ENCODE data around the gene MYO5B. TPM values are rescaled to one million over a fixed set of nuclear protein-coding genes. Genes with fewer than 3 reads are reported as not detected.

The MYO5B gene
- total and polyA plus RNA-seq, 4 donors = 5.4 to 23.4 (median 11.4) TPM

GRCh38 chr18:49854681-49855080 lies 340.3 kb downstream of the MYO5B start:
- no peak overlapping the region for H3K4me3 ChIP-seq (ENCODE audit: low read depth in 1 of 3, low read length in 3 of 3)
- DNase-seq (ENCODE audit: low spot score) = no peak
- TF ChIP-seq FOXA1 (IDR thresholded peaks at IDR 0.05) (no peak), JUND (IDR thresholded peaks at IDR 0.05) (no peak), ATF3 (IDR thresholded peaks at IDR 0.05) (no peak), HNF4A (conservative IDR thresholded peaks at IDR 0.05) (no peak), FOXA2 (IDR thresholded peaks at IDR 0.05) (no peak), TAF1 (conservative IDR thresholded peaks at IDR 0.05) (no peak)
- H3K36me3 ChIP-seq (ENCODE audit: control insufficient read depth in 4 of 4, insufficient read depth in 3 of 4, low read depth in 1 of 4, low read length in 3 of 4) = no peaks in the 10 kb centered on the region
- no peak overlapping the region for H3K9ac ChIP-seq (ENCODE audit: low read depth in 1 of 2, low read length in 2 of 2)
- no peaks in the 10 kb centered on the region for H3K9me3 ChIP-seq (ENCODE audit: control insufficient read depth in 4 of 4, low read length in 3 of 4)
- 95% methylated on average over 3 of the region's 3 CpGs for WGBS
- peaks cover 0 to 21% (median 13%) of the 10 kb centered on the region in 4 donors for H3K4me1 ChIP-seq (ENCODE audit: control insufficient read depth in 4 of 4, insufficient read depth in 4 of 4, low read length in 3 of 4)
- H3K27ac ChIP-seq (ENCODE audit: low read depth in 1 of 2, low read length in 2 of 2) = no peak overlapping the region
- H3K27me3 ChIP-seq (ENCODE audit: control insufficient read depth in 4 of 4, insufficient read depth in 4 of 4, low read length in 3 of 4) = no peaks in the 10 kb centered on the region

DNA sequence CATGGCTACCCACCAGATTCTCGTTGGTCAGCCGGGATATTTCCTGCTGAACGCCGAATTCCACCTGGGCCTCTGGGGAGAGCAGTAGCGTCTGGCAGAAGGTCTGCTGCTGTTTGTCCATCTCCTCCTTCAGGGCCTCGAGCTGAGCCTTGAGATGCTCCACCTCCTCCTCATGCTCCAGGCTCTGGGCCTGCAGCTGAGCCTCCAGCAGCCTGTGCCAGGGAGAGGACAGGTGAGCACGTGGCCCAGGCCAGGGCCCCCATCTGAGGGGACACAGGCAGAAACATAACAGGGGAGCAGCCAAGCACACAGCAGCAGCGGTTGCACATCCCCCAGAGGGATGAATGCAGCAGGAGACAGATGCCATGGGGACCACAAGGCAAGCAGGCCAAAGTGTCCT lies 341.5 kb downstream of the MYO5B start:
- Histone ChIP-seq H3K4me1 (ENCODE audit: control insufficient read depth in 4 of 4, insufficient read depth in 4 of 4, low read length in 3 of 4) (peaks cover 0 to 9% (median 5%) of the 10 kb centered on the region in 4 donors), H3K4me3 (ENCODE audit: low read depth in 1 of 3, low read length in 3 of 3) (no peak overlapping the region), H3K27me3 (ENCODE audit: control insufficient read depth in 4 of 4, insufficient read depth in 4 of 4, low read length in 3 of 4) (no peaks in the 10 kb centered on the region), H3K36me3 (ENCODE audit: control insufficient read depth in 4 of 4, insufficient read depth in 3 of 4, low read depth in 1 of 4, low read length in 3 of 4) (no peaks in the 10 kb centered on the region), H3K9ac (ENCODE audit: low read depth in 1 of 2, low read length in 2 of 2) (no peak overlapping the region), H3K9me3 (ENCODE audit: control insufficient read depth in 4 of 4, low read length in 3 of 4) (no peaks in the 10 kb centered on the region), H3K27ac (ENCODE audit: low read depth in 1 of 2, low read length in 2 of 2) (no peak overlapping the region)
- 95% methylated on average over 8 of the region's 8 CpGs for WGBS
- no peak for TF ChIP-seq ATF3 (IDR thresholded peaks at IDR 0.05)
- TF ChIP-seq, protein P1, sequence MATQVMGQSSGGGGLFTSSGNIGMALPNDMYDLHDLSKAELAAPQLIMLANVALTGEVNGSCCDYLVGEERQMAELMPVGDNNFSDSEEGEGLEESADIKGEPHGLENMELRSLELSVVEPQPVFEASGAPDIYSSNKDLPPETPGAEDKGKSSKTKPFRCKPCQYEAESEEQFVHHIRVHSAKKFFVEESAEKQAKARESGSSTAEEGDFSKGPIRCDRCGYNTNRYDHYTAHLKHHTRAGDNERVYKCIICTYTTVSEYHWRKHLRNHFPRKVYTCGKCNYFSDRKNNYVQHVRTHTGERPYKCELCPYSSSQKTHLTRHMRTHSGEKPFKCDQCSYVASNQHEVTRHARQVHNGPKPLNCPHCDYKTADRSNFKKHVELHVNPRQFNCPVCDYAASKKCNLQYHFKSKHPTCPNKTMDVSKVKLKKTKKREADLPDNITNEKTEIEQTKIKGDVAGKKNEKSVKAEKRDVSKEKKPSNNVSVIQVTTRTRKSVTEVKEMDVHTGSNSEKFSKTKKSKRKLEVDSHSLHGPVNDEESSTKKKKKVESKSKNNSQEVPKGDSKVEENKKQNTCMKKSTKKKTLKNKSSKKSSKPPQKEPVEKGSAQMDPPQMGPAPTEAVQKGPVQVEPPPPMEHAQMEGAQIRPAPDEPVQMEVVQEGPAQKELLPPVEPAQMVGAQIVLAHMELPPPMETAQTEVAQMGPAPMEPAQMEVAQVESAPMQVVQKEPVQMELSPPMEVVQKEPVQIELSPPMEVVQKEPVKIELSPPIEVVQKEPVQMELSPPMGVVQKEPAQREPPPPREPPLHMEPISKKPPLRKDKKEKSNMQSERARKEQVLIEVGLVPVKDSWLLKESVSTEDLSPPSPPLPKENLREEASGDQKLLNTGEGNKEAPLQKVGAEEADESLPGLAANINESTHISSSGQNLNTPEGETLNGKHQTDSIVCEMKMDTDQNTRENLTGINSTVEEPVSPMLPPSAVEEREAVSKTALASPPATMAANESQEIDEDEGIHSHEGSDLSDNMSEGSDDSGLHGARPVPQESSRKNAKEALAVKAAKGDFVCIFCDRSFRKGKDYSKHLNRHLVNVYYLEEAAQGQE (IDR thresholded peaks at IDR 0.05) = no peak
- TF ChIP-seq CTCF (IDR thresholded peaks at IDR 0.05; ENCODE audit: low read depth, low read length, missing input control) = no peak
- no peak for TF ChIP-seq JUND (IDR thresholded peaks at IDR 0.05)
- TF ChIP-seq HNF4G (IDR thresholded peaks at IDR 0.05) = no peak
- TF ChIP-seq ZBTB33 (IDR thresholded peaks at IDR 0.05) = no peak
- no peak for TF ChIP-seq NR2F2 (IDR thresholded peaks at IDR 0.05)
- no peak for TF ChIP-seq RAD21 (IDR thresholded peaks at IDR 0.05)
- no peak for DNase-seq (ENCODE audit: low spot score)

All from liver (tissue), 9 donors.